ENCODE measurements around the gene PGAM5. TPM values are rescaled to one million over a fixed set of nuclear protein-coding genes. Genes with fewer than 3 reads are reported as not detected.
A peak's percentile ranks its signal among the peaks of the same experiment; 100 is the strongest.
"Not testable (repeated sequence)": the region's sequence is repeated elsewhere in the genome, so short reads cannot be mapped to it uniquely, and the experiment has no call there.

PGAM5 gene
- total RNA-seq, 2 experiments from 2014 or later: 32.5 to 35.1 TPM

DNA sequence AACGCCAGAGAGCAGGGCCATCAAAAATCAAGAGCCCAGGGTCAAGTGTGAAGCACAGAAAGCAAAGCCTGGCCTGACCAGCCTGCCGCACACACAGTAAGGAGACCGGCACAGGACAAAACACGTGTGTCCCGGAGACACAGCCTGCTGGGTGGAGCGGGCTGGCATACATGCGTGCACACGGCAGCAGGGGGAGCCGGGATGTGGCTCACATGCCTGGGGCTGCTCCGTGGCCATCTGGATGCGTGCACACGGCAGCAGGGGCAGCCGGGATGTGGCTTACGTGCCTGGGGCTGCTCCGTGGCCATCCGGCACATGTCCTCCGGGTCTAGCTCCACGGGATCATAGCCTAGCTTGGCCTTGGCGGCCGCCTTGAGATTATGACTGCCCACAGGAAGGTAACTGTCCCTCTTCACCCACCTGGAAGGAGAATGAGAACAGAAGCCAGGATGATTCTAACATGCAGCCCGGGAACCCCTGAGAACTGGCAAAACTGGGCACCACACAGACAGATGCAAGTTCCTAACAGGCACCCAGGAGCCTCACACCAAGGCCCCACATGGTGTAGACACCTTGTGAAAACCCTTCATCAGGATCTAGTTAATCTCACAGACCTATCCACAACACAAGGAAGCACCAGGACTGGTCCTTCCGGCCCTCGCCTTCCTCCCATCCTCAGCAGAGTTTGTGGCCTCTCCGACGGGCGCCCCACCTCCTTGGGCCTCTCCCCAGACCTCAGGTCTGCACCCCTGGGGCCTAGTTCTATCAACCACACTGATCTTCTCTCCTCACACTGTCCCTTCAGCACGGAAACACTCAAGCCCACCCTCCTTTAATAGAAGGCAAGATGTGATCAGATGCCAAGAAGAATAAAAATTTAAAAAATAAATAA is 37.1 kb upstream of the PGAM5 start:
- Mint-ChIP-seq H3K27ac (no peak overlapping the region), H3K4me3 (no peak overlapping the region), H3K27me3 (no peaks in the 10 kb centered on the region), H3K36me3 (ENCODE audit: low read depth) (peaks cover 74% of the 10 kb centered on the region), H3K9me3 (no peaks in the 10 kb centered on the region), H3K4me1 (peaks cover 16% of the 10 kb centered on the region)
- CTCF ChIA-PET: no interaction called here
- DNase-seq: no peak
- POLR2A ChIA-PET: no interaction called here

- Mint-ChIP-seq H3K4me1 (peaks cover 16% of the 10 kb centered on the region), H3K27me3 (no peaks in the 10 kb centered on the region), H3K27ac (no peak overlapping the region), H3K36me3 (ENCODE audit: low read depth) (peaks cover 74% of the 10 kb centered on the region), H3K9me3 (no peaks in the 10 kb centered on the region), H3K4me3 (no peak overlapping the region)
- CTCF ChIA-PET: no interaction called here
- POLR2A ChIA-PET: no interaction called here
- DNase-seq: no peak
Observed at GRCh38 chr12:132674561-132674960, 36.1 kb upstream of the PGAM5 start.

- Mint-ChIP-seq H3K27ac (no peak overlapping the region), H3K4me3 (no peak overlapping the region), H3K36me3 (ENCODE audit: low read depth) (peaks cover 80% of the 10 kb centered on the region), H3K9me3 (no peaks in the 10 kb centered on the region), H3K27me3 (no peaks in the 10 kb centered on the region), H3K4me1 (peaks cover 18% of the 10 kb centered on the region)
- ChIA-PET POLR2A (no interaction called here), CTCF (no interaction called here)
- DNase-seq: no peak
Observed at GRCh38 chr12:132675757-132676432, 34.7 kb upstream of the PGAM5 start.

- H3K9me3 Mint-ChIP-seq: no peaks in the 10 kb centered on the region
- H3K4me1 Mint-ChIP-seq: peaks cover 12% of the 10 kb centered on the region
- peaks cover 77% of the 10 kb centered on the region for H3K36me3 Mint-ChIP-seq (ENCODE audit: low read depth)
- no peak overlapping the region for H3K4me3 Mint-ChIP-seq
- H3K27me3 Mint-ChIP-seq: no peaks in the 10 kb centered on the region
- POLR2A ChIA-PET: interaction anchor here (1.0 kb wide), 1 partner anchor 8 kb away, joined by 3 read pairs; no protein-coding TSS in a partner anchor
- no peak overlapping the region for H3K27ac Mint-ChIP-seq
- DNase-seq: no peak
- CTCF ChIA-PET: no interaction called here
Observed at GRCh38 chr12:132677492-132677891, 33.1 kb upstream of the PGAM5 start.

DNA sequence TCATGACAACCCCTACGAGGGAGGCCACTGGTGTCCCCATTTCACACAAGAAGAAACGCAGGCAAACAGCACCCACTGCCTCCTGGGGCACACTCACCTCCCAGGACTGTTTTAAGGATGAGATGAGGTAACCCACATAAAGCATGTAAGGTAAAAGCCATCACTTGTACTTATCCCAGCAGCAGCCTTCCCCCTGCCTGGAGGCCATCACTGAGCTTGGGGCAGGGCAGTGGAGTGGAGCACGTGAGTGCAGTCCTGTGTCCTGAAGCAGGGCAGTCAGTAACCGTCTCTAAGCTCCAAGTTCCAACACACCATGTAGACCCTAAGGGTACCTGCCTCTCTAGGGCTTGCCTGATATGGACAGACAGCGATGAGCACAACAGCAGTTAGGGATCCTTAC is 25.2 kb upstream of the PGAM5 start:
- POLR2A ChIA-PET: interaction anchor here (0.7 to 1.6 kb wide), 2 partner anchors 8 to 144 kb away, joined by 3 to 6 read pairs; no protein-coding TSS in a partner anchor
- H3K27ac Mint-ChIP-seq: peak overlapping the region; percentile 44
- DNase-seq: no peak

DNA sequence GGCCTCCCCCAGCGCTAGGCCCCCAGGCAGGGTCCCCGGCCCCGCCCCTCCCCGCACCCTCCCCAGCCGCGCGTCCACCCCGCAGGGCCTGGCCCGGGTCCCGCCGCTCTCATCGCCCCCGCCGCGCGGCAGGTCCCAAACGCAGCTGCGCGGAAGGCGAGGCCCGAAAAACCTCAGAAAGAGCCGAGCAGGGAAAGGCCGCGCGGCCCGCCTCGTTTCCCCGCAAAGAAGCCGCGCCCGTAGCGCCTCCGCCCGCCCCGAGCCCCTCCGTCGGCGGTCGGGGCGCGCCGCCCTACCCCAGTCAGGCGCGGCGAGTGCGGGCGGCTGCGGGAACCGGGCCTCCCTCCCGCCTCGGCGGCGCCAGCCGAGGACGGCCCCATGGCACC is 23.8 kb upstream of the PGAM5 start:
- ChIA-PET CTCF (no interaction called here), POLR2A (interaction anchor here (1.3 to 1.6 kb wide), 3 partner anchors 9 to 142 kb away, joined by 3 to 6 read pairs (median 4); no protein-coding TSS in a partner anchor)
- Mint-ChIP-seq H3K27ac (no peak overlapping the region), H3K27me3 (no peaks in the 10 kb centered on the region), H3K4me1 (peaks cover 29% of the 10 kb centered on the region), H3K36me3 (ENCODE audit: low read depth) (peaks cover 33% of the 10 kb centered on the region), H3K4me3 (peak overlapping the region; percentile 80), H3K9me3 (no peaks in the 10 kb centered on the region)
- no peak for DNase-seq

More for the DNA sequence above, 25.2 kb upstream of the PGAM5 start:
- H3K9me3 Mint-ChIP-seq: no peaks in the 10 kb centered on the region
- H3K27me3 Mint-ChIP-seq: no peaks in the 10 kb centered on the region
- CTCF ChIA-PET: no interaction called here
- H3K36me3 Mint-ChIP-seq (ENCODE audit: low read depth): peaks cover 39% of the 10 kb centered on the region
- H3K4me3 Mint-ChIP-seq: peak overlapping the region; percentile 80
- H3K4me1 Mint-ChIP-seq: peaks cover 34% of the 10 kb centered on the region

DNA sequence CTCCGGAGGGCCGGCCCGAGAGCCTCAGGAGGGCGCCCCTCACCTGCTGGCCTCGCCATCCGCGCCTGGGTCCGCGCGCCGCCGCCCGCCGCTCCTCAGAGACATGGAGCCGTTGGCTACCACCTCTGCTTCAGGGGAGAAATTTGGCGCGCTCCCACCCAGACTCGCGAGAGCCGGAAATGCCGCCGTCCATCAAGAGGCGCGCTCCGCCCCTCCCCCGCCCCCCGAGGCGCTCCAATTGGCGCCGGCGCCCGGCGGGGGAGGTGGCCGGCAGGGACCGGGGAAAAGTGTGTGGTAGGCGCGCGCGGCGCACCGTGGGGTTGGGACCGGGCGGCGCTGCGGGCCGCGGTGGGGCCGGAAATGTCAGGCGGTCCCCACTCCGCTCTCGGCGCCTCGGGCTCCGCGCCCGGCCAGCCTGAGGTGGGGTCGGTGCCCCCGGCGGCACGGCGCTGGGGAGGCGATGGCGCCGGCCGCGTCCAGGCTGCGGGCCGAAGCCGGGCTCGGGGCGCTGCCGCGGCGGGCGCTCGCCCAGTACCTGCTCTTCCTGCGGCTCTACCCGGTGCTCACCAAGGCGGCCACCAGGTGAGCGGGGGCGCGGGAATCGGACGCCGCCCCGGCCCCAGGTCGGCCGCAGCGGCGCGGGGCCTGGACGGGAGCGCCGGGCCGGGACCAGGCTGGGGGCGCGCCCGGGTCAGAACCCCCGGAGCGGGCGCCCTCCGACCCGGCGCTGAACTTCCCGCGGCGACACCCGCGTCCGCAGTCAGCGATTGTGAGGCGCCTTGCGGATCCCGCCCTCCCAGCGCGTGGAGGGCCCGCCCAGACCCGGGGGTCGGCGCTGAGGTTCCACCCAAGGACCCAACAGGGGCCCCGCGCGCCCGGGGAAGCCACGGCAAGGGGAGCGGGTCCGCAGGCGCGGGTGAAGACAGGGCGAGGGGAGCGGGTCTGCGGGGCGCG is 23.2 kb upstream of the PGAM5 start, which contains the start of the genes POLE and PXMP2:
TSS of gene POLE (minus strand) at position 132 of the 954 bp plus-strand sequence. CDS start at position 105, 27 bp downstream.
TSS of gene PXMP2 (plus strand) at position 377 of the 954 bp plus-strand sequence. CDS start at position 461, 84 bp downstream.
- Mint-ChIP-seq H3K4me3 (peak within 1 kb of the TSS; percentile 80), H3K27me3 (no peaks in the 10 kb centered on the region), H3K36me3 (ENCODE audit: low read depth) (peaks cover 35% of the 10 kb centered on the region), H3K27ac (peak within 1 kb of the TSS; percentile 66), H3K4me1 (peaks cover 29% of the 10 kb centered on the region), H3K9me3 (no peaks in the 10 kb centered on the region)
- POLR2A ChIA-PET: interaction anchor here (1.3 to 1.6 kb wide), 2 partner anchors 9 to 77 kb away, joined by 3 to 4 read pairs; no protein-coding TSS in a partner anchor
- DNase-seq: peak; percentile 96
- CTCF ChIA-PET: no interaction called here

DNA sequence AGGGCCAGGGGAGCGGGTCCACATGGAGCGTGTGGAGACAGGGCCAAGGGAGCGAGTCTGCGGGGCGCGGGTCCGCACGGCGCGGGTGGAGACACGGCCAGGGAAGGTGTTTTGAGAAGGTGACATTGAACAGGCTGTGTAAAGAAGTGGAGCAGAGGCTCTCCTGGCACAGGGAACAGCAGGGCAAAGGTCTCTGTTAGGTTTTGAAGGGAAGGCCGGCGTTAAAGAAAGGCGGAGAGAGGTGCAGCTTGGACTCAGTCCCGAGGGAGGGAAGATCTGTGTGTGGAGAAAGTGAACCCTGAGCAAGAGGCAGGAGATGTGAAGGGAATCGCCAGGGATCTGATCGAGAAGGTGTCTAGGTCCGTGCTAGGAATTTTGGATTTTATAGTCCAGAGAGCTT is 21.4 kb upstream of the PGAM5 start:
- Mint-ChIP-seq H3K9me3 (no peaks in the 10 kb centered on the region), H3K4me1 (peaks cover 25% of the 10 kb centered on the region), H3K4me3 (peak overlapping the region; percentile 58), H3K27me3 (no peaks in the 10 kb centered on the region), H3K27ac (no peak overlapping the region), H3K36me3 (ENCODE audit: low read depth) (peaks cover 27% of the 10 kb centered on the region)
- ChIA-PET CTCF (no interaction called here), POLR2A (no interaction called here)
- DNase-seq: no peak

DNA sequence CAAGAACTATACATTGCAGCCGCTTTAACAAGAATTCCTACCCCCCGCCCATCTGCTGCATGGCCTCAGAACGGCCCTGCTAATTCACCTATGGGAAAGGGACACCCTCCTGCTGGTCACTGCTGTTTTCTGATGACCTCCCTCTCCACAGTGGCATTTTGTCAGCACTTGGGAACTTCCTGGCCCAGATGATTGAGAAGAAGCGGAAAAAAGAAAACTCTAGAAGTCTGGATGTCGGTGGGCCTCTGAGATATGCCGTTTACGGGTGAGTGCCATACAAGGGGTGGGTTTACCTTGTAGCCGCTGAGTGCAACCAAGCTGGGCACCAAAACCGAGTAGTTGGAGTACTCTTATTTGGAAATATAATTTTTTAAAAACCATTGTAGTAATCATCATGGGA is 20.5 kb upstream of the PGAM5 start:
- peaks cover 26% of the 10 kb centered on the region for H3K36me3 Mint-ChIP-seq (ENCODE audit: low read depth)
- H3K27me3 Mint-ChIP-seq: no peaks in the 10 kb centered on the region
- CTCF ChIA-PET: no interaction called here
- no peak for DNase-seq
- no peaks in the 10 kb centered on the region for H3K9me3 Mint-ChIP-seq
- POLR2A ChIA-PET: no interaction called here
- peaks cover 22% of the 10 kb centered on the region for H3K4me1 Mint-ChIP-seq
- peak overlapping the region; percentile 58 for H3K4me3 Mint-ChIP-seq
- no peak overlapping the region for H3K27ac Mint-ChIP-seq

GRCh38 chr12:132692030-132692429 is 18.6 kb upstream of the PGAM5 start:
- POLR2A ChIA-PET: interaction anchor here (3.9 kb wide), 1 partner anchor 18 kb away, joined by 11 read pairs; the partner anchor contains the start of gene PGAM5

GRCh38 chr12:132694888-132695287 is 15.8 kb upstream of the PGAM5 start:
- CTCF ChIA-PET: interaction anchor here (0.7 kb wide), 1 partner anchor 196 kb away, joined by 3 read pairs; no protein-coding TSS in a partner anchor

More at GRCh38 chr12:132692030-132692429, 18.6 kb upstream of the PGAM5 start:
- Mint-ChIP-seq H3K36me3 (ENCODE audit: low read depth) (peaks cover 26% of the 10 kb centered on the region), H3K4me1 (peaks cover 11% of the 10 kb centered on the region)
- H3K27ac Mint-ChIP-seq, H3K27me3 Mint-ChIP-seq, H3K4me3 Mint-ChIP-seq, DNase-seq, H3K9me3 Mint-ChIP-seq: not testable (repeated sequence)
- CTCF ChIA-PET: interaction anchor here (1.7 kb wide), 1 partner anchor 137 kb away, joined by 3 read pairs; no protein-coding TSS in a partner anchor

DNA sequence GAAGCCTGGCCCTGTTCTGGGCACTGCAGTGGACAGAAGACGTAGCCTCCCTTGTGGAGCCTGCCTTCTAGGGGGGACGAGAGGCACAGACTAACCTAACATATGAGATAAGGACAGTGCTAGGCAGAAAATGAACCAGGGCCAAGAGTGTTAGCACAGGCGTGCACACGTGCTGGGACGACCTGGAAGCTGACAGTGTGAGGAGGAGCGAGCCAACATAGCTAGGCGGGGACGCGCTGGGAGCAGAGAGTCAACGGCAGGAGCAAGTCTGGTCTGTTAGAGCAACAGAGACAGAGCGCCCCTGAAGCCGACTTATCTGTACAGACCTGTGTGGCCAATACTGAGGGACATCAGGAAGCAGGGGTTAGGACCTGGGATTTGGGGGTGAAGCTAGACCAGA is 15.2 kb upstream of the PGAM5 start:
- Mint-ChIP-seq H3K9me3 (no peaks in the 10 kb centered on the region), H3K27me3 (no peaks in the 10 kb centered on the region), H3K4me3 (no peak overlapping the region), H3K4me1 (no peaks in the 10 kb centered on the region), H3K27ac (no peak overlapping the region), H3K36me3 (ENCODE audit: low read depth) (peaks cover 39% of the 10 kb centered on the region)
- ChIA-PET POLR2A (interaction anchor here (1.2 to 3.9 kb wide), 2 partner anchors 9 to 15 kb away, joined by 3 to 11 read pairs; partner anchors contain the start of genes PGAM5 and POLE), CTCF (interaction anchor here (0.7 kb wide), 1 partner anchor 196 kb away, joined by 3 read pairs; no protein-coding TSS in a partner anchor)
- no peak for DNase-seq

More at GRCh38 chr12:132694888-132695287, 15.8 kb upstream of the PGAM5 start:
- H3K9me3 Mint-ChIP-seq, H3K4me3 Mint-ChIP-seq, DNase-seq, H3K4me1 Mint-ChIP-seq, H3K27ac Mint-ChIP-seq, H3K27me3 Mint-ChIP-seq: not testable (repeated sequence)
- H3K36me3 Mint-ChIP-seq (ENCODE audit: low read depth): peaks cover 39% of the 10 kb centered on the region
- POLR2A ChIA-PET: interaction anchor here (3.9 kb wide), 1 partner anchor 15 kb away, joined by 11 read pairs; the partner anchor contains the start of gene PGAM5

All from activated CD4-positive, alpha-beta memory T cell treated with anti-CD3 and anti-CD28 coated beads, Interleukin-2, amount 10 ng/mL, durations not matched to agents 7 days and 5 days (primary cell).